ENCODE data around the gene PRKAG2. TPM values are rescaled to one million over a fixed set of nuclear protein-coding genes. Genes with fewer than 3 reads are reported as not detected.

The PRKAG2 gene
- total RNA-seq, 4 donors from 2014 or later: 19.5 to 30.8 (median 27.6) TPM

DNA sequence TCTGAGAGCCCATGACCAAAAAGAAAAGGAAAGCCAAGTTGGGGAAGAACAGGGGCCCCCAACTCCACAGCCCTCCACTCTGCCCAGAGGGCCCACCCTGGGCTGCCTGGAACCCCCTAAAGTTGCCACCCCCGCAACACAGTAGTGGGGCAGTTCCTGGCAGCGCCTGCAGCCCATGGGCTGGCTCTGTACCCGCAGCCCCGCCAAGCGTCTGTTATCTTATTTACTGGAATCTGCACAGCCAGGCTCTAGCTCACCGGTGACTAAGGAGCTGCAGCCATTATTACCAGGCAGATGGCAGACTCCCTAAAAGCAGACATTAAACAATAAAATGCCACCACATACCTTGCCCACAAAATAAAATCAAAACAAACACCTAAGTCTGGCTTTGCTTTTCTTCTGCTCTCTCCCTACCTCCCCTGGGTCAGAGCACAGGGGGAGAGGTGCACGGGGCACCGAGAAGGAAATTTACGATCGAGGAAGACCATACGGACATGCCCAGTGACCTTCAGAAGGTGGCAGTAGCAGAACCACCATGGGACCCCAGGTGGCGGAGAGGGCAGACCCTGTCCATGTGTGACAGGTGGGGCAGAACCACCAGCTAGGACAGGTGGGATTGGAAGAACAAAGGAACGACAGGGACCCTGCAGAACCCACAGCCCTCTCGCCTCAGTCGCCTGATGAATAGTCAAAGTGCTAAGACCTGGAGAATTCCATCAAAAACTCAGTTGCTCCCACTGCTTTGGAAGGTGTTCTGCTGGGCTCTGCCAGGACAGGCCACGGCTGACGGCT, 66.3 kb downstream of the PRKAG2 start:
- DNase-seq: no peak
- 91 to 95% methylated on average over 14 to 17 of the region's 17 CpGs for WGBS, 2 donors
- Histone ChIP-seq H3K27ac (no peak overlapping the region), H3K4me3 (replicated peaks in 1 of 3) (no peak overlapping the region), H3K4me1 (no peaks in the 10 kb centered on the region), H3K27me3 (no peaks in the 10 kb centered on the region), H3K9me3 (no peaks in the 10 kb centered on the region), H3K36me3 (no peaks in the 10 kb centered on the region)
- intact Hi-C loops (cut with DNase I): no loop called here
- TF ChIP-seq POLR2A (IDR thresholded peaks at IDR 0.05): no peak
- TF ChIP-seq, protein P1, sequence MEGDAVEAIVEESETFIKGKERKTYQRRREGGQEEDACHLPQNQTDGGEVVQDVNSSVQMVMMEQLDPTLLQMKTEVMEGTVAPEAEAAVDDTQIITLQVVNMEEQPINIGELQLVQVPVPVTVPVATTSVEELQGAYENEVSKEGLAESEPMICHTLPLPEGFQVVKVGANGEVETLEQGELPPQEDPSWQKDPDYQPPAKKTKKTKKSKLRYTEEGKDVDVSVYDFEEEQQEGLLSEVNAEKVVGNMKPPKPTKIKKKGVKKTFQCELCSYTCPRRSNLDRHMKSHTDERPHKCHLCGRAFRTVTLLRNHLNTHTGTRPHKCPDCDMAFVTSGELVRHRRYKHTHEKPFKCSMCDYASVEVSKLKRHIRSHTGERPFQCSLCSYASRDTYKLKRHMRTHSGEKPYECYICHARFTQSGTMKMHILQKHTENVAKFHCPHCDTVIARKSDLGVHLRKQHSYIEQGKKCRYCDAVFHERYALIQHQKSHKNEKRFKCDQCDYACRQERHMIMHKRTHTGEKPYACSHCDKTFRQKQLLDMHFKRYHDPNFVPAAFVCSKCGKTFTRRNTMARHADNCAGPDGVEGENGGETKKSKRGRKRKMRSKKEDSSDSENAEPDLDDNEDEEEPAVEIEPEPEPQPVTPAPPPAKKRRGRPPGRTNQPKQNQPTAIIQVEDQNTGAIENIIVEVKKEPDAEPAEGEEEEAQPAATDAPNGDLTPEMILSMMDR (IDR thresholded peaks at IDR 0.05): no peak

DNA sequence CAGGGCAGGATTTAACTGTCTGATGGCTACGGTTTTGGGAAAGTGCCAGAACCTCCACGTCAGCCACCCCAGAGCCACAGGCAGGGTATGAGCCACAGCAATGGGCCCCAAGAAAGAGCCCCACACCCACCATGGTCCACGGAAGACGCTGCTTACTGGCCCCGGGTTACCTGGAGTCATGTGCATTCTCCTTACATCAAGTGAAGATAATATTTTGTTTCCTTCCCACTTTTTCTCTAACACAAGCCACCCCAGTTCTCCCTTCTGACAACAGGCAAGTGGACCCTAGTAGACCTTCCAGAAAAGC, 67.1 kb downstream of the PRKAG2 start:
- no peaks in the 10 kb centered on the region for H3K36me3 ChIP-seq
- no peak for DNase-seq
- H3K27ac ChIP-seq: no peak overlapping the region
- intact Hi-C loops (cut with DNase I): no loop called here
- H3K9me3 ChIP-seq: no peaks in the 10 kb centered on the region
- WGBS, 2 donors: 83 to 97% methylated on average over 5 of the region's 5 CpGs
- TF ChIP-seq, protein P1 (IDR thresholded peaks at IDR 0.05): no peak
- TF ChIP-seq POLR2A (IDR thresholded peaks at IDR 0.05): no peak
- H3K27me3 ChIP-seq: no peaks in the 10 kb centered on the region
- H3K4me3 ChIP-seq (replicated peaks in 1 of 3): no peak overlapping the region
- no peaks in the 10 kb centered on the region for H3K4me1 ChIP-seq

DNA sequence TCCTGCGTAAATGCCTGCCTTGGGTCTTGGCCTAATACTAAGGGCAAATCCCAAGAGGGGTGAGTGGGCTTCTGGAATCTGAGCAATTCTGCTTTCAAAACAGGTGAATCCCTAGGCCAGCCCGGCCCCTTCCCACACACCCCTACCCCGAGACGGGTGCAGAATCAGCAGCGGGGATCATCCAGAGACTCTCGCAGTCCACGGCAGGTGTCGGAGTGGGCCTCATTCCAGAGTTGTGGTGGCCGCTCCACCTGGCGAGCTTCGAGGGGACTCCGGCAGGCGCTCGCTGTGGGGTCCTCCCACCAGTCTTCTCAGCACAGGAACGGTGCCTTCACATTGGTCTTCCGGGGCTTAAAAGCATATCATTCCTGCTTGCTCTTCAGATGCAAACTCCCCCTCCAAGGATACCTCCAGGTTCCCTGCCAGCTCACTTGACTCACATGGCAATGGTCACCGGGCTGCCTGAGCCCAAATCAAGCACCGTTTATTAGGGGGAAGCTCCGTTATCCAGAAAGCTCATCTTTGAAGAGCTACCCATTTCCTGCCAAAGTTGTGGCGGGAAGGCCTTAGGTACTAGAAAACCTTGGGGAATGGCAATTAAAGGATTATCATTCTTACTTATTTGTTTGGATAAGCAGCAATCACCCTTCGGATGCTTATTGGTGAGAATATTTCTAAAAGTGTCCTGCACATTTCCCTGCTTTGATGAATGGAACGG, 67.6 kb downstream of the PRKAG2 start:
- H3K36me3 ChIP-seq: no peaks in the 10 kb centered on the region
- no peaks in the 10 kb centered on the region for H3K27me3 ChIP-seq
- no peaks in the 10 kb centered on the region for H3K9me3 ChIP-seq
- WGBS, 2 donors: 90 to 94% methylated on average over 16 to 21 of the region's 22 CpGs
- DNase-seq: no peak
- no peaks in the 10 kb centered on the region for H3K4me1 ChIP-seq
- H3K27ac ChIP-seq: no peak overlapping the region
- intact Hi-C loops (cut with DNase I): no loop called here
- H3K4me3 ChIP-seq (replicated peaks in 1 of 3): no peak overlapping the region
- TF ChIP-seq, protein P1 (IDR thresholded peaks at IDR 0.05): no peak
- no peak for TF ChIP-seq POLR2A (IDR thresholded peaks at IDR 0.05)

DNA sequence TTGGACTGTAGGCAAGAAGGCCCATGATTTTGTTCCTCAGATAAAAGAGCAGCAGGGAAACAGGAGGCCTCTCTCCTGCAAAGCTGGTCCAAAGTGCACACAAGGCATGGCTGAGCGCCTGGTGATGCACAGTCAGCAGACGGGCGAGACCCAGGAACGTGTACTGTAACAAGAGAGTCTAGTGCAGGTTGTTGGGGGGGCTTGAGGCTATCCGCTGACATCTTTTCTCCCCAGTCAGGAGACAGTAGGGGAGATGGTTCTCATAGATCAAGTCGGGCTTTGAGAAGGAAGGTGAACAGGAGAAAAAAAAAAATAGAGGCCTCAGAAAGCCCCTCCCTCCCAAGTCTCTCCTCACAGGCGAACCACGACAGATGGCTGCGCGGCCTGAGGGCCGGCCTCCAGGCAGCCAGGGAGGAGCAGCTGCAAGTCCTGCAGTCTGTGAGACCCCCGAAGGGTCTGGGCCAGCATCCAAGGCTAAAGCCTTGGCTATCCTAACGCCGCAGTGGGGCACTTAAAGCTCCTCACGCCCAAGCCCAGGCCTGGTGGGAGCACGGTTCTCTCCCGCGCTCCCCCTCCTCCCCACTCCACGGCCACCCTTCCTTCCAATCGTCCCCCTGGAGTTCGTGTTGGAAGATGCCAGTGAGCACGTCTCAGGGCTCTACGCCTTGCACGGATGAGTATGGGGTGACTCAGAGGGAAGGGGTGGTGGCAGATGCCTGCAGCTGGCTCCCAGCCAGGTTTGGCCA, 68.3 kb downstream of the PRKAG2 start:
- Histone ChIP-seq H3K4me3 (replicated peaks in 1 of 3) (no peak overlapping the region), H3K9me3 (no peaks in the 10 kb centered on the region), H3K27ac (no peak overlapping the region), H3K4me1 (no peaks in the 10 kb centered on the region), H3K27me3 (no peaks in the 10 kb centered on the region), H3K36me3 (no peaks in the 10 kb centered on the region)
- WGBS, 2 donors: 89 to 90% methylated on average over 24 of the region's 24 CpGs
- intact Hi-C loops (cut with DNase I): no loop called here
- DNase-seq: no peak
- TF ChIP-seq, protein P1 (IDR thresholded peaks at IDR 0.05): no peak
- no peak for TF ChIP-seq POLR2A (IDR thresholded peaks at IDR 0.05)

Data from thyroid gland (tissue), 4 donors.